ENCODE results near the gene LCN12. TPM values are rescaled to one million over a fixed set of nuclear protein-coding genes. Genes with fewer than 3 reads are reported as not detected.

The LCN12 gene
- total RNA-seq, 1 donor: 0.86 TPM

GRCh38 chr9:136958473-136958872, 6.4 kb downstream of the LCN12 start:
- DNase-seq (ENCODE audit: low read depth): no peak
- TF ChIP-seq CTCF (IDR thresholded peaks at IDR 0.05; ENCODE audit: insufficient read depth, low read depth, low read length): no peak
- no peak overlapping the region for H3K4me3 ChIP-seq (ENCODE audit: low read depth, low read length)

- no peak for TF ChIP-seq CTCF (IDR thresholded peaks at IDR 0.05; ENCODE audit: insufficient read depth, low read depth, low read length)
- no peak for DNase-seq (ENCODE audit: low read depth)
- no peak overlapping the region for H3K4me3 ChIP-seq (ENCODE audit: low read depth, low read length)
These were observed 7.1 kb downstream of the LCN12 start for GRCh38 chr9:136958898-136959850.

- no peak overlapping the region for H3K4me3 ChIP-seq (ENCODE audit: low read depth, low read length)
- no peak for TF ChIP-seq CTCF (IDR thresholded peaks at IDR 0.05; ENCODE audit: insufficient read depth, low read depth, low read length)
- no peak for DNase-seq (ENCODE audit: low read depth)
These were observed 8.3 kb downstream of the LCN12 start for GRCh38 chr9:136960212-136960937.

GRCh38 chr9:136960938-136961275, 8.8 kb downstream of the LCN12 start:
- H3K4me3 ChIP-seq (ENCODE audit: low read depth, low read length): no peak overlapping the region
- no peak for TF ChIP-seq CTCF (IDR thresholded peaks at IDR 0.05; ENCODE audit: insufficient read depth, low read depth, low read length)
- no peak for DNase-seq (ENCODE audit: low read depth)

GRCh38 chr9:136961279-136962065, 9.4 kb downstream of the LCN12 start:
- no peak for TF ChIP-seq CTCF (IDR thresholded peaks at IDR 0.05; ENCODE audit: insufficient read depth, low read depth, low read length)
- no peak for DNase-seq (ENCODE audit: low read depth)
- no peak overlapping the region for H3K4me3 ChIP-seq (ENCODE audit: low read depth, low read length)

- no peak for TF ChIP-seq CTCF (IDR thresholded peaks at IDR 0.05; ENCODE audit: insufficient read depth, low read depth, low read length)
- no peak for DNase-seq (ENCODE audit: low read depth)
- no peak overlapping the region for H3K4me3 ChIP-seq (ENCODE audit: low read depth, low read length)
These were observed 10.1 kb downstream of the LCN12 start for GRCh38 chr9:136962163-136962562.

All from fibroblast of villous mesenchyme (primary cell).